Upper lobe of left lung (tissue), 6 donors: ENCODE data around the gene TBX4. TPM values are rescaled to one million over a fixed set of nuclear protein-coding genes. Genes with fewer than 3 reads are reported as not detected.

Experiments used
- ATAC-seq, 2 donors: fragments of 200-7000 bp; cut with Tn5 transposase; one replicate each; pipeline ENCODE4 v1.9.1; 2022; ENCODE audit warnings: mild to moderate bottlenecking in 2 of 2, moderate library complexity in 2 of 2; ENCODE audit not compliant: low FRiP score in 2 of 2
- DNase-seq, 2 donors: peaks; one replicate each; pipeline ENCODE4 v3.0.0-alpha.2; 2019 to 2020
- H3K27ac ChIP-seq, 4 donors: fragments of 200-600 bp; sonication (generic); one replicate each; pipeline ENCODE4 v1.5.1; 2016 to 2019
- H3K27me3 ChIP-seq, 4 donors: fragments of 200-600 bp; sonication (generic); one replicate each; pipeline ENCODE4 v1.5.1; 2017 to 2019
- H3K36me3 ChIP-seq, 4 donors: fragments of 200-600 bp; sonication (generic); one replicate each; pipeline ENCODE4 v1.5.1; 2016 to 2019
- H3K4me1 ChIP-seq, 4 donors: fragments of 200-600 bp; sonication (generic); one replicate each; pipeline ENCODE4 v1.5.1; 2018 to 2019
- H3K4me3 ChIP-seq, 4 donors: fragments of 200-600 bp; sonication (generic); one replicate each; pipeline ENCODE4 v1.5.1; 2017 to 2019; ENCODE audit warnings: mild to moderate bottlenecking in 2 of 4, moderate library complexity in 1 of 4
- H3K9me3 ChIP-seq, 4 donors: fragments of 200-600 bp; sonication (generic); one replicate each; pipeline ENCODE4 v1.5.1; 2018 to 2019
- CTCF ChIP-seq, 6 experiments: fragments of 450-650 bp in 4 of 6; fragments of 200-600 bp in 2 of 6; sonication (generic) in 2 of 6; IDR thresholded peaks; one replicate each; pipeline ENCODE4 v1.5.1; 2016 to 2019; ENCODE audit warnings: antibody characterized with exemption in 6 of 6
- EP300 ChIP-seq, 4 donors: sonication (generic); formaldehyde crosslinking; IDR thresholded peaks; one replicate each; pipeline ENCODE4 v1.5.1; 2017; ENCODE audit warnings: antibody characterized with exemption in 4 of 4, control low read depth in 2 of 4
- POLR2A ChIP-seq, 4 donors: fragments of 450-650 bp; IDR thresholded peaks; one replicate each; pipeline ENCODE4 v1.5.1; 2016 to 2017; ENCODE audit warnings: antibody characterized with exemption in 4 of 4, mild to moderate bottlenecking in 2 of 4
- POLR2AphosphoS5 ChIP-seq, 2 donors: sonication (generic); formaldehyde crosslinking; IDR thresholded peaks; one replicate each; pipeline ENCODE4 v1.5.1; 2017; ENCODE audit warnings: antibody characterized with exemption in 2 of 2
- WGBS, 2 donors: methylation state at CpG; one replicate each; pipeline ENCODE4 v1.1.5; 2017 to 2018; 5-methylcytosine and 5-hydroxymethylcytosine counted together
- total RNA-seq, 6 donors: library from RNA; depleted of rRNA in 4 of 6; stranded (reverse); fragments of >200 nt in 4 of 6; gene quantifications; one replicate each; pipeline versions ENCODE4 v1.1.0 to v1.2.1, GENCODE V29; 2016 to 2021
- donor health status: DM: no; HTN: no; CAD: no; lungs with moderate emphysema.
- donor health status: DM: no; HTN: yes; CAD: no; lungs with severe emphysema.

Gene TBX4
- total RNA-seq, 6 donors from 2014 or later: 10.2 to 69.1 (median 22.7) TPM

- H3K27me3 ChIP-seq: no peaks in the 10 kb centered on the region
- TF ChIP-seq POLR2A (IDR thresholded peaks at IDR 0.05) (no peak), CTCF (IDR thresholded peaks at IDR 0.05) (no peak), EP300 (IDR thresholded peaks at IDR 0.05) (no peak), POLR2AphosphoS5 (IDR thresholded peaks at IDR 0.05) (no peak)
- no peak for DNase-seq
Observed at GRCh38 chr17:61420745-61421398, 31.4 kb upstream of the TBX4 start.

GRCh38 chr17:61421460-61421859 is 30.8 kb upstream of the TBX4 start:
- Histone ChIP-seq H3K36me3 (no peaks in the 10 kb centered on the region), H3K27ac (no peak overlapping the region), H3K4me1 (peaks cover 3 to 11% (median 9%) of the 10 kb centered on the region in 4 donors), H3K4me3 (no peak overlapping the region), H3K27me3 (no peaks in the 10 kb centered on the region), H3K9me3 (no peaks in the 10 kb centered on the region)
- ATAC-seq: no peak
- WGBS, 2 donors: 82 to 92% methylated on average over 4 of the region's 4 CpGs
- no peak for TF ChIP-seq POLR2A (IDR thresholded peaks at IDR 0.05)
- TF ChIP-seq CTCF (IDR thresholded peaks at IDR 0.05): no peak
- TF ChIP-seq EP300 (IDR thresholded peaks at IDR 0.05): no peak
- TF ChIP-seq POLR2AphosphoS5 (IDR thresholded peaks at IDR 0.05): no peak
- no peak for DNase-seq

More at GRCh38 chr17:61420745-61421398, 31.4 kb upstream of the TBX4 start:
- Histone ChIP-seq H3K4me3 (no peak overlapping the region), H3K4me1 (peaks cover 8 to 15% (median 14%) of the 10 kb centered on the region in 4 donors), H3K36me3 (no peaks in the 10 kb centered on the region), H3K27ac (peak overlapping the region in 1 of 4 donors; percentile 45), H3K9me3 (no peaks in the 10 kb centered on the region)
- WGBS, 2 donors: 89% methylated on average over 4 of the region's 4 CpGs
- no peak for ATAC-seq

- no peak overlapping the region for H3K27ac ChIP-seq
- no peaks in the 10 kb centered on the region for H3K9me3 ChIP-seq
- TF ChIP-seq CTCF (IDR thresholded peaks at IDR 0.05) (no peak), POLR2A (IDR thresholded peaks at IDR 0.05) (no peak), POLR2AphosphoS5 (IDR thresholded peaks at IDR 0.05) (no peak), EP300 (IDR thresholded peaks at IDR 0.05) (no peak)
- ATAC-seq: no peak
- WGBS, 2 donors: 56 to 62% methylated on average over 5 of the region's 5 CpGs
- peaks cover 0 to 3% (median 1%) of the 10 kb centered on the region in 4 donors for H3K4me1 ChIP-seq
- DNase-seq: no peak
- H3K36me3 ChIP-seq: no peaks in the 10 kb centered on the region
- no peak overlapping the region for H3K4me3 ChIP-seq
- no peaks in the 10 kb centered on the region for H3K27me3 ChIP-seq
Observed at GRCh38 chr17:61422116-61422799, 30.0 kb upstream of the TBX4 start.

- DNase-seq: no peak
- no peaks in the 10 kb centered on the region for H3K27me3 ChIP-seq
Observed at GRCh38 chr17:61422869-61423268, 29.4 kb upstream of the TBX4 start.

More at GRCh38 chr17:61422869-61423268, 29.4 kb upstream of the TBX4 start:
- Histone ChIP-seq H3K4me3 (no peak overlapping the region), H3K9me3 (no peaks in the 10 kb centered on the region), H3K36me3 (no peaks in the 10 kb centered on the region), H3K27ac (no peak overlapping the region), H3K4me1 (no peaks in the 10 kb centered on the region)
- 50 to 58% methylated on average over 2 of the region's 2 CpGs for WGBS, 2 donors
- TF ChIP-seq POLR2AphosphoS5 (IDR thresholded peaks at IDR 0.05): no peak
- TF ChIP-seq EP300 (IDR thresholded peaks at IDR 0.05): no peak
- no peak for TF ChIP-seq CTCF (IDR thresholded peaks at IDR 0.05)
- no peak for TF ChIP-seq POLR2A (IDR thresholded peaks at IDR 0.05)
- ATAC-seq: no peak
